ENCODE results near the gene ST6GALNAC1. TPM values are rescaled to one million over a fixed set of nuclear protein-coding genes. Genes with fewer than 3 reads are reported as not detected.
"Not testable (repeated sequence)": the region's sequence is repeated elsewhere in the genome, so short reads cannot be mapped to it uniquely, and the experiment has no call there.

ST6GALNAC1 gene
- total RNA-seq, 1 experiment from 2014 or later: not detected

- H3K27ac ChIP-seq (ENCODE audit: low read depth, low read length, poor library complexity, severe bottlenecking); intact Hi-C loops (cut with micrococcal nuclease; ENCODE audit: unreplicated experiment); H3K4me3 ChIP-seq (ENCODE audit: low read depth, low read length, poor library complexity, severe bottlenecking); H3K36me3 ChIP-seq (ENCODE audit: insufficient read depth, low read length, poor library complexity, severe bottlenecking); POLR2A ChIA-PET (ENCODE audit: low non-redundant PET); BruUV-seq (replicated peaks); H3K9me3 ChIP-seq (ENCODE audit: low read depth, low read length, poor library complexity, severe bottlenecking); H3K4me1 ChIP-seq (ENCODE audit: insufficient read depth, low read length, poor library complexity, severe bottlenecking); DNase-seq (ENCODE audit: low spot score); H3K27me3 ChIP-seq (replicated peaks; ENCODE audit: insufficient read depth, low read depth, low read length, poor library complexity): not testable (repeated sequence)
- CTCF ChIA-PET: interaction anchor here (0.6 to 0.8 kb wide), 2 partner anchors 10 to 180 kb away, joined by 3 read pairs; no protein-coding TSS in a partner anchor
Observed at GRCh38 chr17:76614064-76614759, 29.3 kb downstream of the ST6GALNAC1 start.

- intact Hi-C loops (cut with micrococcal nuclease; ENCODE audit: unreplicated experiment): no loop called here
- no peak overlapping the region for H3K4me3 ChIP-seq (ENCODE audit: low read depth, low read length, poor library complexity, severe bottlenecking)
- BruUV-seq (replicated peaks): no TSS peak
- CTCF ChIA-PET: interaction anchor here (0.6 kb wide), 1 partner anchor 179 kb away, joined by 3 read pairs; no protein-coding TSS in a partner anchor
- H3K9me3 ChIP-seq (ENCODE audit: low read depth, low read length, poor library complexity, severe bottlenecking): no peaks in the 10 kb centered on the region
- H3K27me3 ChIP-seq (replicated peaks; ENCODE audit: insufficient read depth, low read depth, low read length, poor library complexity): no peaks in the 10 kb centered on the region
- no peaks in the 10 kb centered on the region for H3K36me3 ChIP-seq (ENCODE audit: insufficient read depth, low read length, poor library complexity, severe bottlenecking)
- no peak overlapping the region for H3K27ac ChIP-seq (ENCODE audit: low read depth, low read length, poor library complexity, severe bottlenecking)
- TF ChIP-seq CTCF (conservative IDR thresholded peaks at IDR 0.05; ENCODE audit: low read depth, low read length): no peak
- no peak for TF ChIP-seq EZH2 (IDR thresholded peaks at IDR 0.05; ENCODE audit: borderline replicate concordance, low read depth, low read length, poor library complexity, severe bottlenecking)
- H3K4me1 ChIP-seq (ENCODE audit: insufficient read depth, low read length, poor library complexity, severe bottlenecking): no peaks in the 10 kb centered on the region
- POLR2A ChIA-PET (ENCODE audit: low non-redundant PET): no interaction called here
- DNase-seq (ENCODE audit: low spot score): no peak
Observed at GRCh38 chr17:76612977-76613851, 30.3 kb downstream of the ST6GALNAC1 start.

GRCh38 chr17:76612465-76612864, 31.1 kb downstream of the ST6GALNAC1 start:
- ChIA-PET CTCF (interaction anchor here (0.6 kb wide), 1 partner anchor 53 kb away, joined by 4 read pairs; no protein-coding TSS in a partner anchor), POLR2A (ENCODE audit: low non-redundant PET) (no interaction called here)
- intact Hi-C loops (cut with micrococcal nuclease; ENCODE audit: unreplicated experiment): no loop called here
- Histone ChIP-seq H3K27me3 (replicated peaks; ENCODE audit: insufficient read depth, low read depth, low read length, poor library complexity) (no peaks in the 10 kb centered on the region), H3K4me1 (ENCODE audit: insufficient read depth, low read length, poor library complexity, severe bottlenecking) (no peaks in the 10 kb centered on the region), H3K4me3 (ENCODE audit: low read depth, low read length, poor library complexity, severe bottlenecking) (no peak overlapping the region), H3K27ac (ENCODE audit: low read depth, low read length, poor library complexity, severe bottlenecking) (no peak overlapping the region), H3K9me3 (ENCODE audit: low read depth, low read length, poor library complexity, severe bottlenecking) (no peaks in the 10 kb centered on the region), H3K36me3 (ENCODE audit: insufficient read depth, low read length, poor library complexity, severe bottlenecking) (no peaks in the 10 kb centered on the region)
- DNase-seq (ENCODE audit: low spot score): no peak
- no TSS peak for BruUV-seq (replicated peaks)
- TF ChIP-seq EZH2 (IDR thresholded peaks at IDR 0.05; ENCODE audit: borderline replicate concordance, low read depth, low read length, poor library complexity, severe bottlenecking): no peak
- no peak for TF ChIP-seq CTCF (conservative IDR thresholded peaks at IDR 0.05; ENCODE audit: low read depth, low read length)

Measured in A673 (cell line).